Endometrium (tissue), 2 donors: ENCODE measurements around the gene DMRTA2.

Experiments used
- FAIRE-seq: peaks from 2 replicates; lab custom pipeline; 2012; peaks lifted over from hg19 to GRCh38; lab: Jason Lieb, UNC
- donor health status: control.
- donor health status: control.

Gene DMRTA2

DNA sequence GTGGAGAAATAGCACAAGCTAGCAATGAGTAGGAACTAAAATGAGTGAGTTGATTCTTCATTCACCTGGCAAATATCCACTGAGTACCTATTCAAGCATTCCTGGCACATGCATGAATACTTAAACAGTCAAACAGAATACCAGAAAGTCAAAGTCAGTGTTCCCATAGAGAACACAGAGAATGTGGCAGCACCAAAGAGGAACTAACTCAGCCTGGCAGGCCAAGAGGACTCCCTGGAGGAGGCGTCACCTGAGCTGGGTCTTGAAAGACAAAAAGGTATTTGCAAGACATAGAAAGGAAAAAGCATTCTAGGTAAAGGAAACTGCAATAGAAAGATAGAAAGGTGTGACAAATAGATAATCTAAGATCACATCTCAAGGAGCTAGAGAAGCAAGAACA lies 49.7 kb downstream of the DMRTA2 start:
- no peak for FAIRE-seq

DNA sequence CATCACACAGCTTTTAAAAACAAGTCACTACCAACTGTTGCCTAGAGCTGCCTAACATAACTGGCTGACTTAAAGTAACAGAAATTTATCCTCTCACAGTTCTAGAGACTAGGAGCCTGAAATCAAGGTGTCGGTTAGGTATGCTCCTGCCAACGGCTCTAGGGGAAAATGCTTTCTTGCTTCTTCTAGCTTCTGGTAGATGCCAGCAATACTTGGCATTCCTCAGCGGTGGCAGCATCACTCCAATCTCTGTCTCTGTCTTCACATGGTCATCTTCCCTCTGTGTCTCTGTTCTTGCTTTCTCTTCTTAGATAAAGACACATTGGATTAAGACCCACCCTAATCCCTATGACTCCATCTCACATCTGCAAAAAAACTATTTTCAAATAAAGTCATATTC lies 51.5 kb downstream of the DMRTA2 start:
- no peak for FAIRE-seq

DNA sequence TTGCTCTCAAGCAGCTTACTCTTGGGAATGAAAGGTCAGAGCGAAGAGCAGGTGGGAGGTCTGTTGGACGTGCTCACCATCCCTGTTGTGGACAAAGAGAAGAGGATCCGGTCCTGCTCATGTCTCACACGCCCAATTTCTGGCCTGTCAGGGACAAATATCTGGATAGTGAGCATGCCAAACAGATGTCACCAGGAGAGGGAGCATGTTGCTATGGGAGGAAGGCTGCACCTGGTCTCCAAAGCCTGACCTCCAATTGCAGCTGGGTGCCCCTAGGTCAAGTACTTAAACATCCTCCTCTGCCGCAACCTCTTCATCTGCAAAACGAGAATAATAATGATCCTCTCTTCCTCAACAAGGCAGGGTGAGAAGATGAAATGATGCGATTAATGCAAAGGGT lies 53.4 kb downstream of the DMRTA2 start:
- FAIRE-seq, result no peak

DNA sequence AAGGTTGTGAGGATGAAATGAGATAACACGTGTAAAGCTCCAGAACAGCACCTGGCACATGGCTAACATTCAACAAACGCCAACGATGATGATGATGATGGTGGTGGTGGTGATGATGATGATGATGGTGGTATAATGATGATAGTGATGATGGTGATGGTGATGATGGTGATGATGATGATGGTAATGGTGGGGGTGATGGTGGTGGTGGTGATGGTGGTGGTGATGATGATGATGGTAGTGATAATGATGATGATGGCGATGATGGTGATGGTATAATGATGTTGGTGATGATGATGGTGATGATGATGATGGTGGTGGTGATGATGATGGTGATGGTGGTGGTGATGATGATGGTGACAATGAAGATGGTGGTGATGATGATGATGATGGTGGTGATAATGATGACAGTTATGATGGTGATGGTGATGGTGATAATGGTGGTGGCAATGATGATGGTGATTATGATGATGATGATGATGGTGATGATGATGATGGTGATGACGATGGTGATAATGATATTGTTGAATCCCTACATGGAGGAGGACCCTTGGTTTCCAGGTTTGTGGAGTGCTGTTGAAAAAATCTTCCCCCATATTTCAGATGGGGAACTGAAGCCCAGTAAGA lies 54.1 kb downstream of the DMRTA2 start:
- FAIRE-seq, result no peak

DNA sequence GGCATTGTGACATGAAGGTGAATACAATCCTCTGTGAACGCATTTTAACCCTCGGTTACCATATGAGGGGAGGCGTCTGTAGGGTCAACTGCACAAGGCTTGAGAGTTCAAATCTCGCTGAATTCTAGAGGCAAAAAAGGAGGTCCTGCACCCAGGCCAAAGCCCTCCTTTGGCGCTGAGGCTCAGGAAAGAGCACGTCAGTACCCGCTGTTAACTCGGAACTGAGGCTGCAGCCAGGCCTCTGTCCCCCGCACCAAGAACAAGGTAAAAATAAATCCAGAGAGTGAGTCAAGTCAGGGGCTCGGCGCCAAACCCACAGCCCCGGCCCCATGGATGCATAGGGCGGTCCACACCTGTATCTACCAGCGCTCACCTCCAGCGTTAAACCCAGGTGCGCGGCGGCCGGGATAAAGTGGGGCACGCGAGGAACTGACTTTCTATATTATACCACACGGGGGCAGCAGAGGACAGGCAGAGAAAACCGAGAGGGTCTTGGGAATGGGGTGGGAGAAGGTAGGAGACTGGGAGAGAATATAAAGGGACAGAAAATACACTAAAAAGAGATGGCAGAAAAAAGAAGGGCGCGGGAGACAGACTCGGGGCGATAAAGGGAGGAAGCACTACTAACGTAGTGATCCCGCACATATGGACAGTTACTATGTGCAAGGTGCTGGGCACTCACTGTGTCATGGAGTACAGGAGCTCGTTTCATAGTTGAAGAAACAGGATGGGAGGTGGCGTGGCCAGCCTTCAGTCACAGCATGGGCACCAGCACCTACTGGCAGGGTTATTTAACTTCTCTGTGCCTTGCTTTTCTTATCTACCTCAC lies 54.9 kb downstream of the DMRTA2 start:
- no peak for FAIRE-seq
